ENCODE data around the gene CDKL4.

DNA sequence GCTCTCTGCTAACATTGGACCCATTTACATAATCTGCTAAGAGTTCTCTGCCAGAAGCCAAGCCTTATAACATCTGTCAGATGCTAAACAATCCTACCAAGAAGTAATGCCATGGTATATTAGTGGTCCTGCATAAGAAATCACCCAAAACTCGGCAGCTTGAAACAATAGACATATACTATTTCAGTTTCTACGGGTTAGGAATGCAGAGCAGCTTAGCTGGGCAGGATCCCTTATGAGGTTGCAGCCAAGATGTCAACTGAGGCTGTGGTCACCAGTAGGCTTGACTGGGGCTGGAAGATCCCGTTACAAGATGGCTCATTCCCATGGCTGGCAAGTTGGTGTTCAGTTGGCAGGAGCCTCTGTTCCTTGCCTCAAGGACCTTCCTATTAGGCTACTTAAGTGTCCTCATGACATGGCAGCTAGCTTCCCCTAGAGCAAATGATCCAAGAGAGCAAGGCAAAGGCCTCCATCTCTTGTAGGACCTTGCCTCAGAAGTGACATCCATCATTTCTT, 97.8 kb downstream of the CDKL4 start:
- no peak for TF ChIP-seq POLR2A (IDR thresholded peaks at IDR 0.05)
- TF ChIP-seq, protein P1, sequence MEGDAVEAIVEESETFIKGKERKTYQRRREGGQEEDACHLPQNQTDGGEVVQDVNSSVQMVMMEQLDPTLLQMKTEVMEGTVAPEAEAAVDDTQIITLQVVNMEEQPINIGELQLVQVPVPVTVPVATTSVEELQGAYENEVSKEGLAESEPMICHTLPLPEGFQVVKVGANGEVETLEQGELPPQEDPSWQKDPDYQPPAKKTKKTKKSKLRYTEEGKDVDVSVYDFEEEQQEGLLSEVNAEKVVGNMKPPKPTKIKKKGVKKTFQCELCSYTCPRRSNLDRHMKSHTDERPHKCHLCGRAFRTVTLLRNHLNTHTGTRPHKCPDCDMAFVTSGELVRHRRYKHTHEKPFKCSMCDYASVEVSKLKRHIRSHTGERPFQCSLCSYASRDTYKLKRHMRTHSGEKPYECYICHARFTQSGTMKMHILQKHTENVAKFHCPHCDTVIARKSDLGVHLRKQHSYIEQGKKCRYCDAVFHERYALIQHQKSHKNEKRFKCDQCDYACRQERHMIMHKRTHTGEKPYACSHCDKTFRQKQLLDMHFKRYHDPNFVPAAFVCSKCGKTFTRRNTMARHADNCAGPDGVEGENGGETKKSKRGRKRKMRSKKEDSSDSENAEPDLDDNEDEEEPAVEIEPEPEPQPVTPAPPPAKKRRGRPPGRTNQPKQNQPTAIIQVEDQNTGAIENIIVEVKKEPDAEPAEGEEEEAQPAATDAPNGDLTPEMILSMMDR (IDR thresholded peaks at IDR 0.05) = no peak
